HepG2 (cell line): Measurements from ENCODE around the gene WEE1. TPM values are rescaled to one million over a fixed set of nuclear protein-coding genes. Genes with fewer than 3 reads are reported as not detected.

Source experiments
- ARNT ChIP-seq: fragments of 450-650 bp; IDR thresholded peaks from 2 replicates; pipeline ENCODE4 v1.6.1; 2017
- DMTF1 ChIP-seq: sonication (generic); formaldehyde crosslinking; IDR thresholded peaks from 2 replicates; pipeline ENCODE4 v1.4.0; 2020; ENCODE audit warnings: mild to moderate bottlenecking, missing genetic modification reagents
- FOXA3 ChIP-seq: IDR thresholded peaks from 2 replicates; pipeline ENCODE4 v1.6.1; 2016; ENCODE audit warnings: missing genetic modification reagents, missing compliant biosample characterization
- GRHL1 ChIP-seq: sonication (generic); formaldehyde crosslinking; conservative IDR thresholded peaks from 2 replicates; pipeline ENCODE4 v1.8.0; 2022; ENCODE audit warnings: missing genetic modification reagents
- HDAC6 ChIP-seq: fragments of 200-600 bp; sonication (generic); IDR thresholded peaks from 2 replicates; pipeline ENCODE4 v1.7.0; 2017; ENCODE audit warnings: mild to moderate bottlenecking, antibody characterized with exemption, low read length, low read depth
- JDP2 ChIP-seq: sonication (generic); formaldehyde crosslinking; IDR thresholded peaks from 2 replicates; pipeline ENCODE4 v1.8.1; 2022; ENCODE audit warnings: missing genetic modification reagents, borderline replicate concordance
- KAT2B ChIP-seq: fragments of 150-350 bp; IDR thresholded peaks from 2 replicates; pipeline ENCODE4 v1.6.1; 2014; ENCODE audit warnings: low read depth, low read length, borderline replicate concordance
- MTERF4 ChIP-seq: sonication (generic); formaldehyde crosslinking; IDR thresholded peaks from 2 replicates; pipeline ENCODE4 v1.8.0; 2023; ENCODE audit warnings: mild to moderate bottlenecking, missing genetic modification reagents
- MXD1 ChIP-seq: sonication (generic); formaldehyde crosslinking; IDR thresholded peaks from 2 replicates; pipeline ENCODE4 v1.4.0; 2020; ENCODE audit warnings: mild to moderate bottlenecking, missing genetic modification reagents
- NR0B2 ChIP-seq: sonication (generic); formaldehyde crosslinking; IDR thresholded peaks from 2 replicates; pipeline ENCODE4 v1.4.0; 2020; ENCODE audit warnings: mild to moderate bottlenecking, missing genetic modification reagents
- POLR2G ChIP-seq: fragments of 200-400 bp; formaldehyde crosslinking; IDR thresholded peaks from 2 replicates; pipeline ENCODE4 v1.6.1; 2018; ENCODE audit warnings: mild to moderate bottlenecking, low read depth, low read length, moderate library complexity
- PRDM15 ChIP-seq: sonication (generic); formaldehyde crosslinking; IDR thresholded peaks from 2 replicates; pipeline ENCODE4 v1.4.0; 2020; ENCODE audit warnings: missing genetic modification reagents
- SMC3 ChIP-seq: IDR thresholded peaks from 2 replicates; pipeline ENCODE4 v1.6.1; 2011; ENCODE audit warnings: low read length, improper control_type of control experiment
- ZBTB42 ChIP-seq: sonication (generic); formaldehyde crosslinking; IDR thresholded peaks from 2 replicates; pipeline ENCODE4 v1.5.0; 2020; ENCODE audit warnings: mild to moderate bottlenecking, missing genetic modification reagents
- ZBTB44 ChIP-seq: sonication (generic); formaldehyde crosslinking; IDR thresholded peaks from 2 replicates; pipeline ENCODE4 v1.4.0; 2020; ENCODE audit warnings: missing genetic modification reagents
- ZNF225 ChIP-seq: sonication (generic); formaldehyde crosslinking; IDR thresholded peaks from 2 replicates; pipeline ENCODE4 v1.4.0; 2020; ENCODE audit warnings: mild to moderate bottlenecking, missing genetic modification reagents
- ZNF354B ChIP-seq: sonication (generic); formaldehyde crosslinking; IDR thresholded peaks from 2 replicates; pipeline ENCODE4 v1.8.0; 2022; ENCODE audit warnings: mild to moderate bottlenecking, missing genetic modification reagents
- ZNF614 ChIP-seq: IDR thresholded peaks from 2 replicates; pipeline ENCODE4 v1.6.1; 2018; ENCODE audit warnings: missing biosample characterization, missing genetic modification reagents, inconsistent platforms, borderline replicate concordance
- polyA plus RNA-seq, 8 experiments: library from polyadenylated mRNA; depleted of rRNA in 3 of 8; stranded (reverse) in 7 of 8; unstranded in 1 of 8; fragments of >200 nt; fragmentation: Illumina TruSeq in 4 of 8; extraction: Trizol in 4 of 8; gene quantifications; 2 replicates each; pipeline versions ENCODE4 v1.2.1 to v1.2.3, GENCODE V29; 2011 to 2016; ENCODE audit warnings: low read depth in 4 of 8, missing spikeins in 1 of 8, mixed read lengths in 1 of 8; ENCODE audit not compliant: insufficient read depth in 1 of 8
- total RNA-seq, 5 experiments: library from RNA; depleted of rRNA; stranded (reverse); fragments of >200 nt; fragmentation: Illumina TruSeq; extraction: Trizol; gene quantifications; 2 replicates each; pipeline ENCODE4 v1.2.3, GENCODE V29; 2016; ENCODE audit warnings: low read depth in 1 of 5

The WEE1 gene
- total and polyA plus RNA-seq, 2 of the 13 experiments (the other 11 are each of a cell fraction or from before 2014, with no cell fraction given) = 31.4 to 63.7 TPM

GRCh38 chr11:9606809-9607510, 33.5 kb downstream of the WEE1 start (continued):
- TF ChIP-seq KAT2B (no peak), FOXA3 (CRISPR knock-in tag) (no peak), SMC3 (peak; percentile 39), HDAC6 (no peak), ZBTB42 (CRISPR knock-in tag) (no peak), ZNF614 (CRISPR knock-in tag) (no peak), POLR2G (no peak), ZNF225 (CRISPR knock-in tag) (no peak), PRDM15 (no peak), DMTF1 (CRISPR knock-in tag) (no peak), NR0B2 (CRISPR knock-in tag) (no peak), GRHL1 (CRISPR knock-in tag) (no peak), ZNF354B (CRISPR knock-in tag) (no peak), ZBTB44 (CRISPR knock-in tag) (no peak), ARNT (no peak), MXD1 (CRISPR knock-in tag) (no peak), MTERF4 (CRISPR knock-in tag) (no peak), JDP2 (CRISPR knock-in tag) (no peak)
